Measurements from ENCODE around the gene BLVRB. TPM values are rescaled to one million over a fixed set of nuclear protein-coding genes. Genes with fewer than 3 reads are reported as not detected.

BLVRB gene
- total RNA-seq, 1 donor, result 33.7 TPM

GRCh38 chr19:40452016-40452415 lies 13.5 kb downstream of the BLVRB start:
- no peak for DNase-seq (ENCODE audit: low read depth)
- H3K4me3 ChIP-seq (ENCODE audit: low read depth, low read length), result no peak overlapping the region
- no peak for TF ChIP-seq CTCF (IDR thresholded peaks at IDR 0.05; ENCODE audit: insufficient read depth, low read depth, low read length)

GRCh38 chr19:40450664-40451063 lies 14.9 kb downstream of the BLVRB start:
- no peak for DNase-seq (ENCODE audit: low read depth)
- TF ChIP-seq CTCF (IDR thresholded peaks at IDR 0.05; ENCODE audit: insufficient read depth, low read depth, low read length), result no peak
- no peak overlapping the region for H3K4me3 ChIP-seq (ENCODE audit: low read depth, low read length)

GRCh38 chr19:40449506-40449905 lies 16.0 kb downstream of the BLVRB start:
- no peak overlapping the region for H3K4me3 ChIP-seq (ENCODE audit: low read depth, low read length)
- no peak for DNase-seq (ENCODE audit: low read depth)
- no peak for TF ChIP-seq CTCF (IDR thresholded peaks at IDR 0.05; ENCODE audit: insufficient read depth, low read depth, low read length)

GRCh38 chr19:40446263-40446784 lies 19.2 kb downstream of the BLVRB start:
- TF ChIP-seq CTCF (IDR thresholded peaks at IDR 0.05; ENCODE audit: insufficient read depth, low read depth, low read length), result no peak
- DNase-seq (ENCODE audit: low read depth), result no peak
- H3K4me3 ChIP-seq (ENCODE audit: low read depth, low read length), result no peak overlapping the region

- TF ChIP-seq CTCF (IDR thresholded peaks at IDR 0.05; ENCODE audit: insufficient read depth, low read depth, low read length), result no peak
- DNase-seq (ENCODE audit: low read depth), result peak; percentile 14
- no peak overlapping the region for H3K4me3 ChIP-seq (ENCODE audit: low read depth, low read length)
Observed at GRCh38 chr19:40445780-40446262, 19.7 kb downstream of the BLVRB start.

GRCh38 chr19:40444825-40445312 lies 20.7 kb downstream of the BLVRB start:
- no peak for DNase-seq (ENCODE audit: low read depth)
- H3K4me3 ChIP-seq (ENCODE audit: low read depth, low read length), result peak overlapping the region; percentile 100
- peak; percentile 19 for TF ChIP-seq CTCF (IDR thresholded peaks at IDR 0.05; ENCODE audit: insufficient read depth, low read depth, low read length)

Data from fibroblast of villous mesenchyme (primary cell).